ENCODE measurements around the gene CNOT8.

DNA sequence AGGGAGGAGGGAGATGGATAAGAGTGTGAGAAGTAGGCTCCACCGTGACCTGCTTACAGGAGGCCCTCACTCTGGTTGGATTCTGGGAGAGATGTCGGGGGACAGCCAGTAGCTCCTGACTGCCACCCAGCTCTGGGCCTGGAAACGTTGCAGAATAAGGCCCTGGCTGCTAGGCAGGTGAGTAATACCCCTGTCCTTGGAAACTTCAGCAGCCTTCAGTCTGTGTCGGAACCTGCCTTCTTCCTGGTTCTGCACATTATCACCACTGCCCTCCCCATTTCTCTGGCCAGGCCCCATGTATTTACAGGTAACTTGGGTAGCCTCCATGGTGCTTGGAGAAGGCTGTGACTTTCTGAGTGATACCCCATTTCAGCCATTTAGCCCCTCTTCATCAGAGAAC, 34.8 kb upstream of the CNOT8 start:
- no peak for TF ChIP-seq SUZ12 (IDR thresholded peaks at IDR 0.05)
- TF ChIP-seq LEF1 (IDR thresholded peaks at IDR 0.05; ENCODE audit: borderline replicate concordance), result no peak
- no peak for TF ChIP-seq BHLHE40 (IDR thresholded peaks at IDR 0.05; ENCODE audit: borderline replicate concordance)

Measured in HEK293T (cell line).